Measurements from ENCODE around the gene KRTAP10-6.

GRCh38 chr21:44549525-44550211 is 42.6 kb downstream of the KRTAP10-6 start:
- TF ChIP-seq, protein P1, sequence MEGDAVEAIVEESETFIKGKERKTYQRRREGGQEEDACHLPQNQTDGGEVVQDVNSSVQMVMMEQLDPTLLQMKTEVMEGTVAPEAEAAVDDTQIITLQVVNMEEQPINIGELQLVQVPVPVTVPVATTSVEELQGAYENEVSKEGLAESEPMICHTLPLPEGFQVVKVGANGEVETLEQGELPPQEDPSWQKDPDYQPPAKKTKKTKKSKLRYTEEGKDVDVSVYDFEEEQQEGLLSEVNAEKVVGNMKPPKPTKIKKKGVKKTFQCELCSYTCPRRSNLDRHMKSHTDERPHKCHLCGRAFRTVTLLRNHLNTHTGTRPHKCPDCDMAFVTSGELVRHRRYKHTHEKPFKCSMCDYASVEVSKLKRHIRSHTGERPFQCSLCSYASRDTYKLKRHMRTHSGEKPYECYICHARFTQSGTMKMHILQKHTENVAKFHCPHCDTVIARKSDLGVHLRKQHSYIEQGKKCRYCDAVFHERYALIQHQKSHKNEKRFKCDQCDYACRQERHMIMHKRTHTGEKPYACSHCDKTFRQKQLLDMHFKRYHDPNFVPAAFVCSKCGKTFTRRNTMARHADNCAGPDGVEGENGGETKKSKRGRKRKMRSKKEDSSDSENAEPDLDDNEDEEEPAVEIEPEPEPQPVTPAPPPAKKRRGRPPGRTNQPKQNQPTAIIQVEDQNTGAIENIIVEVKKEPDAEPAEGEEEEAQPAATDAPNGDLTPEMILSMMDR (IDR thresholded peaks at IDR 0.05; ENCODE audit: insufficient read depth, low read length), result no peak
- no peak for TF ChIP-seq POLR2AphosphoS5 (IDR thresholded peaks at IDR 0.05; ENCODE audit: low read depth)
- no peak for TF ChIP-seq GABPA (IDR thresholded peaks at IDR 0.05; ENCODE audit: low read depth)

Data from HL-60 (cell line).